SU-DHL-6 (cell line): ENCODE measurements around the gene MTA2.

Source experiments
- H2AFZ ChIP-seq: fragments of 200-600 bp; sonication (generic); 2 replicates; pipeline ENCODE4 v1.6.1; 2014; ENCODE audit warnings: low read depth, mild to moderate bottlenecking, moderate library complexity, mixed read lengths, antibody characterized with exemption, low read length; ENCODE audit not compliant: severe bottlenecking
- H3F3A ChIP-seq: fragments of 200-600 bp; shearing (Covaris generic); 2 replicates; pipeline ENCODE4 v1.6.0; 2016; ENCODE audit warnings: antibody characterized with exemption, mild to moderate bottlenecking; ENCODE audit not compliant: insufficient read depth
- H3K27ac ChIP-seq: fragments of 200-600 bp; sonication (generic); 2 replicates; pipeline ENCODE4 v1.5.1; 2016; ENCODE audit warnings: low read depth, mild to moderate bottlenecking, low read length, moderate library complexity, mixed read lengths
- H3K27me3 ChIP-seq: fragments of 200-600 bp; sonication (generic), shearing (Covaris generic); 2 replicates; pipeline ENCODE4 v1.6.0; 2014; ENCODE audit warnings: mild to moderate bottlenecking, low read length
- H3K36me3 ChIP-seq: fragments of 200-600 bp; sonication (generic); 2 replicates; pipeline ENCODE4 v1.6.1; 2014; ENCODE audit warnings: mild to moderate bottlenecking, low read length, mixed read lengths
- H3K4me2 ChIP-seq: fragments of 300-600, 200-600 bp; shearing (Covaris generic), sonication (generic); 2 replicates; pipeline ENCODE4 v1.6.0; 2014; ENCODE audit warnings: low read length, low read depth, mild to moderate bottlenecking; ENCODE audit not compliant: poor library complexity, severe bottlenecking
- H3K4me3 ChIP-seq: fragments of 200-600 bp; sonication (generic); 2 replicates; pipeline ENCODE4 v1.5.1; 2014; ENCODE audit warnings: antibody characterized with exemption, low read length, mild to moderate bottlenecking, mixed read lengths; ENCODE audit not compliant: insufficient read depth, poor library complexity, severe bottlenecking
- H3K79me2 ChIP-seq: fragments of 200-600 bp; sonication (generic); 2 replicates; pipeline ENCODE4 v1.6.1; 2014; ENCODE audit warnings: mild to moderate bottlenecking, low read length, moderate library complexity; ENCODE audit not compliant: insufficient read depth
- H3K9ac ChIP-seq: fragments of 200-600 bp; sonication (generic); 2 replicates; pipeline ENCODE4 v1.7.0; 2014; ENCODE audit warnings: mild to moderate bottlenecking, low read length
- H3K9me2 ChIP-seq: fragments of 200-600 bp; sonication (generic); replicated peaks from 2 replicates; pipeline ENCODE4 v1.6.1; 2014; ENCODE audit warnings: low read length; ENCODE audit not compliant: insufficient read depth
- H3K9me3 ChIP-seq: fragments of 200-600 bp; sonication (generic); 2 replicates; pipeline ENCODE4 v1.6.1; 2014; ENCODE audit warnings: low read length, mixed read lengths; ENCODE audit not compliant: insufficient read depth
- H4K20me1 ChIP-seq: fragments of 200-600 bp; sonication (generic); 2 replicates; pipeline ENCODE4 v1.6.1; 2014; ENCODE audit warnings: low read depth, mild to moderate bottlenecking, antibody characterized with exemption, low read length, moderate library complexity, mixed read lengths
- CTCF ChIP-seq: fragments of 200-600 bp; sonication (generic); IDR thresholded peaks from one replicate; pipeline ENCODE4 v1.5.1; 2017; ENCODE audit warnings: antibody characterized with exemption, mild to moderate bottlenecking, low read length, moderate library complexity; ENCODE audit not compliant: insufficient read depth, poor library complexity, severe bottlenecking
- EZH2phosphoT487 ChIP-seq: fragments of 200-600 bp; sonication (generic), shearing (Covaris generic); conservative IDR thresholded peaks from 2 replicates; pipeline ENCODE4 v1.6.1; 2018; ENCODE audit warnings: mild to moderate bottlenecking, antibody characterized with exemption, low read length, moderate library complexity, mixed read lengths

MTA2 gene

GRCh38 chr11:62648185-62648966 lies 46.7 kb upstream of the MTA2 start:
- Histone ChIP-seq H3K27ac (no peak overlapping the region), H3K9me3 (no peaks in the 10 kb centered on the region), H3K9ac (no peak overlapping the region), H3K79me2 (peaks cover 52% of the 10 kb centered on the region), H3F3A (peaks cover 4% of the 10 kb centered on the region), H2AFZ (no peak overlapping the region), H3K4me2 (no peak overlapping the region), H3K9me2 (no peaks in the 10 kb centered on the region), H3K27me3 (no peaks in the 10 kb centered on the region), H4K20me1 (no peaks in the 10 kb centered on the region), H3K4me3 (no peak overlapping the region), H3K36me3 (no peaks in the 10 kb centered on the region)
- no peak for TF ChIP-seq CTCF
- no peak for TF ChIP-seq EZH2phosphoT487

GRCh38 chr11:62647609-62648005 lies 45.9 kb upstream of the MTA2 start:
- Histone ChIP-seq H2AFZ (no peak overlapping the region), H3K27me3 (no peaks in the 10 kb centered on the region), H4K20me1 (no peaks in the 10 kb centered on the region), H3K36me3 (no peaks in the 10 kb centered on the region), H3F3A (peaks cover 4% of the 10 kb centered on the region), H3K4me3 (no peak overlapping the region), H3K27ac (no peak overlapping the region), H3K9ac (no peak overlapping the region), H3K9me2 (no peaks in the 10 kb centered on the region), H3K4me2 (no peak overlapping the region), H3K79me2 (peaks cover 55% of the 10 kb centered on the region), H3K9me3 (no peaks in the 10 kb centered on the region)
- TF ChIP-seq CTCF (no peak), EZH2phosphoT487 (no peak)

- H4K20me1 ChIP-seq: no peaks in the 10 kb centered on the region
- H3K4me2 ChIP-seq: peak overlapping the region; percentile 36
- no peaks in the 10 kb centered on the region for H3K9me2 ChIP-seq
- H3K36me3 ChIP-seq: no peaks in the 10 kb centered on the region
- H3K79me2 ChIP-seq: peaks cover 52% of the 10 kb centered on the region
- H3F3A ChIP-seq: peaks cover 4% of the 10 kb centered on the region
- H2AFZ ChIP-seq: no peak overlapping the region
- no peak overlapping the region for H3K4me3 ChIP-seq
- no peaks in the 10 kb centered on the region for H3K9me3 ChIP-seq
- peak overlapping the region; percentile 21; the same call in 1 of the 2 replicates for H3K27ac ChIP-seq
- peak overlapping the region; percentile 98; the same call in 1 of the 2 replicates for H3K9ac ChIP-seq
- TF ChIP-seq CTCF: no peak
- no peak for TF ChIP-seq EZH2phosphoT487
- H3K27me3 ChIP-seq: no peaks in the 10 kb centered on the region
Observed at GRCh38 chr11:62646825-62647608, 45.4 kb upstream of the MTA2 start.
